Thymus (tissue), 11 donors: ENCODE measurements around the gene DOCK3. TPM values are rescaled to one million over a fixed set of nuclear protein-coding genes. Genes with fewer than 3 reads are reported as not detected.

Experiments
- DNase-seq, 9 donors: peaks; one replicate each; pipeline ENCODE4 v3.0.0-alpha.2; 2013; ENCODE audit warnings: low spot score in 9 of 9, low read depth in 6 of 9, missing footprints in 1 of 9
- H3K27ac ChIP-seq, 2 donors: one replicate each; pipeline ENCODE4 v1.5.1; 2013; ENCODE audit warnings: control low read depth in 1 of 2, low read depth in 1 of 2, low read length in 1 of 2, mild to moderate bottlenecking in 1 of 2, moderate library complexity in 1 of 2
- H3K27me3 ChIP-seq, 2 donors: one replicate each; pipeline ENCODE4 v1.5.1; 2013; ENCODE audit warnings: low read length in 1 of 2; ENCODE audit not compliant: control insufficient read depth in 2 of 2, insufficient read depth in 1 of 2
- H3K36me3 ChIP-seq, 2 donors: one replicate each; pipeline ENCODE4 v1.5.1; 2013; ENCODE audit warnings: low read length in 1 of 2, mild to moderate bottlenecking in 1 of 2, moderate library complexity in 1 of 2; ENCODE audit not compliant: control insufficient read depth in 2 of 2, insufficient read depth in 2 of 2
- H3K4me1 ChIP-seq, 2 donors: one replicate each; pipeline ENCODE4 v1.5.1; 2013; ENCODE audit warnings: low read length in 2 of 2; ENCODE audit not compliant: control insufficient read depth in 2 of 2, insufficient read depth in 2 of 2
- H3K4me3 ChIP-seq, 2 donors: one replicate each; pipeline ENCODE4 v1.5.1; 2013; ENCODE audit warnings: low read length in 2 of 2, control low read depth in 1 of 2, mild to moderate bottlenecking in 1 of 2
- H3K9me3 ChIP-seq, 2 donors: one replicate each; pipeline ENCODE4 v1.5.1; 2013; ENCODE audit warnings: low read length in 1 of 2, mild to moderate bottlenecking in 1 of 2; ENCODE audit not compliant: control insufficient read depth in 2 of 2, insufficient read depth in 1 of 2
- WGBS: extraction: QIAGEN DNeasy Blood & Tissue Kit; methylation state at CpG from one replicate; pipeline ENCODE4 v1.1.7; 2013; 5-methylcytosine and 5-hydroxymethylcytosine counted together
- polyA plus RNA-seq: library from polyadenylated mRNA; stranded (reverse); fragments of 200-250 nt; gene quantifications from one replicate; pipeline ENCODE4 v1.2.3, GENCODE V29; 2013
- total RNA-seq: library from RNA; stranded (reverse); fragments of 120-200 nt; gene quantifications from one replicate; pipeline ENCODE4 v1.2.4, GENCODE V29; 2013
- donor health status: healthy.

Gene DOCK3
- total and polyA plus RNA-seq, 2 donors = 0.05 to 0.21 TPM

GRCh38 chr3:51137715-51138114 is 463.0 kb downstream of the DOCK3 start:
- Histone ChIP-seq H3K4me3 (no peak overlapping the region), H3K36me3 (no peaks in the 10 kb centered on the region), H3K27me3 (no peaks in the 10 kb centered on the region), H3K4me1 (no peaks in the 10 kb centered on the region), H3K9me3 (no peaks in the 10 kb centered on the region), H3K27ac (no peak overlapping the region)
- DNase-seq = no peak
- WGBS = 92% methylated on average over 1 of the region's 1 CpG

DNA sequence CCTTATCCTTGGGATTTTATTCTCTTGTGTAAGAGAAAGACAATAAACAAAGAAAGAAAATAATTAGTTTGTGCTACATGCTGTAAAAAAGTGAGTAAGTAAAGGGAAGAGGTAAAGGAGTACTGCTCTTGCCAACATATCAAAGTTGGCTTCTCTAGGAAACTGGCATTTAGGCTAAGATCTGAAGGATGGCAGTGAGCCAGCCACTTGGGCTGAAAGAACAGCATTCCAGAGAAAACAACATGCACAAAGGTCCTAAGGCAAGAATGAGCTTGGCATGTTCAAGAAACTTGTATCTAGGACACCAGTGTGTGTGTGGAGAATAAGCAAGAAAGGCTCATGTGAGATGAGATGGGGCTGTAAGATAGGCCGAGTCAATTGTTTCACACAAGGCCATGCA is 464.9 kb downstream of the DOCK3 start:
- no peaks in the 10 kb centered on the region for H3K36me3 ChIP-seq
- no peak overlapping the region for H3K27ac ChIP-seq
- no peaks in the 10 kb centered on the region for H3K9me3 ChIP-seq
- 94% methylated on average over 1 of the region's 1 CpG for WGBS
- no peaks in the 10 kb centered on the region for H3K27me3 ChIP-seq
- DNase-seq = no peak
- no peaks in the 10 kb centered on the region for H3K4me1 ChIP-seq
- no peak overlapping the region for H3K4me3 ChIP-seq

GRCh38 chr3:51141573-51141972 is 466.8 kb downstream of the DOCK3 start:
- no peaks in the 10 kb centered on the region for H3K27me3 ChIP-seq
- DNase-seq = no peak
- 65% methylated on average over 2 of the region's 2 CpGs for WGBS

GRCh38 chr3:51145811-51146585 is 471.3 kb downstream of the DOCK3 start:
- no peaks in the 10 kb centered on the region for H3K4me1 ChIP-seq
- no peaks in the 10 kb centered on the region for H3K36me3 ChIP-seq
- 93% methylated on average over 8 of the region's 8 CpGs for WGBS
- H3K9me3 ChIP-seq = no peaks in the 10 kb centered on the region
- H3K27me3 ChIP-seq = no peaks in the 10 kb centered on the region
- no peak overlapping the region for H3K27ac ChIP-seq
- no peak for DNase-seq
- H3K4me3 ChIP-seq = no peak overlapping the region

More at GRCh38 chr3:51141573-51141972, 466.8 kb downstream of the DOCK3 start:
- Histone ChIP-seq H3K4me3 (no peak overlapping the region), H3K36me3 (no peaks in the 10 kb centered on the region), H3K4me1 (no peaks in the 10 kb centered on the region), H3K27ac (no peak overlapping the region), H3K9me3 (no peaks in the 10 kb centered on the region)

- DNase-seq = no peak
- Histone ChIP-seq H3K27ac (no peak overlapping the region), H3K36me3 (no peaks in the 10 kb centered on the region), H3K27me3 (no peaks in the 10 kb centered on the region), H3K4me3 (no peak overlapping the region), H3K4me1 (no peaks in the 10 kb centered on the region), H3K9me3 (no peaks in the 10 kb centered on the region)
- WGBS = 97% methylated on average over 2 of the region's 2 CpGs
Observed at GRCh38 chr3:51146781-51147180, 472.1 kb downstream of the DOCK3 start.

DNA sequence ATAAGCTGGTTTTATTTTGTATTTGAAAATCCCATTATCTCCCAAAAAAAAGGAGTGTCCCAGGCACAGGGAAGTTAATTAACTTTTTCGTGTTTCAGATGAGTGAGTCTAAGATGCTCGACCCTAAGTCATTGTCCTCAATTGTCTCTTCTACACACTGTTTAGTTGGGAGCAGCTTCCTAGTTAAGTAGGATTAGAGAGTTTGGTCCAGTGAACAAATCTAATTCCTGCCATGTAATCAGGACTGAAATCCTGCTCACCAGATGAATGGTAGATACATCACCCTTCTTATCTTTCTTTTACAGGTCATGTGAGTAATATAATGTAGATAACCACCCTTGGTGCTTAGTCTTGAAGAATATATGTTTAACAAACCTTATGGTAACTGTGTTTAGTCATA is 481.4 kb downstream of the DOCK3 start:
- Histone ChIP-seq H3K4me3 (no peak overlapping the region), H3K36me3 (no peaks in the 10 kb centered on the region), H3K4me1 (no peaks in the 10 kb centered on the region), H3K27ac (no peak overlapping the region), H3K9me3 (no peaks in the 10 kb centered on the region), H3K27me3 (no peaks in the 10 kb centered on the region)
- no peak for DNase-seq
- 95% methylated on average over 2 of the region's 2 CpGs for WGBS

- no peaks in the 10 kb centered on the region for H3K4me1 ChIP-seq
- no peaks in the 10 kb centered on the region for H3K9me3 ChIP-seq
- H3K27me3 ChIP-seq = no peaks in the 10 kb centered on the region
- no peak overlapping the region for H3K27ac ChIP-seq
- no peak for DNase-seq
- no peaks in the 10 kb centered on the region for H3K36me3 ChIP-seq
- no peak overlapping the region for H3K4me3 ChIP-seq
- 96% methylated on average over 1 of the region's 1 CpG for WGBS
Observed at GRCh38 chr3:51163051-51163450, 488.3 kb downstream of the DOCK3 start.

DNA sequence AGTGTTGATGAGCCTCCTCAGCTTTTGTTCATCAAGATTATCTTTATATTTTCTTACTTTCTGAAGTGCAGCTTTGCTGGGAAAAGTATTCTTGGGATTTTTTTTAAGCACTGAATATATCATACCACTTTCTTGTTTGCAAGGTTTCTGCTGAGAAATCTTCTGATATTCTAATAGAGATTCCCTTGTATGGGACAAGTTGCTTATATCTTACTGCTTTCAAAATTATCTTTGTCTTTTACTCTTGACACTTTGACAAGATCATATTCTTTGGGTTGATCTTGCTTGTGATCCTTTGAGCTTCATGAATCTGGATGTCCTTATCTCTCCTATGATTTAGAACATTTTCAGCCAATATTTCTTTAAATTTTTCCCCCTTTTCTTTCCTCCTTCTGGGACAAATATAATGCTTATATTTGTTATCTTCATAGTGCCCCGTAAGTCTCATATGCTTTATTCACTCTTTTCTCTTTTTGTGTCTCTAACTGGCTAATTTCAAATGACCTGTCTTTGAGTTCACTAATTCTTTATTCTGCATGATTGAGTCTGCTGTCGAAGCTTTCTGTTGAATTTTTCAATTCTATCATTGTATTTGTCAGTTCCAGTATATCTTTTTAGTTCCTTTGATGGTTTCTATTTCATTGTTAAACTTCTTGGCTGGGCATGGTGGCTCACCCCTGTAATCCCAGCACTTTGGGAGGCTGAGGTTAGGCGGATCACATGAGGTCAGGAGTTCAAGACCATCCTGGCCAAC is 499.0 kb downstream of the DOCK3 start:
- Histone ChIP-seq H3K9me3 (peaks cover 0 to 13% of the 10 kb centered on the region in 2 donors), H3K27me3 (no peaks in the 10 kb centered on the region), H3K4me1 (no peaks in the 10 kb centered on the region), H3K27ac (no peak overlapping the region), H3K4me3 (no peak overlapping the region), H3K36me3 (no peaks in the 10 kb centered on the region)
- 95% methylated on average over 3 of the region's 3 CpGs for WGBS
- no peak for DNase-seq

- Histone ChIP-seq H3K9me3 (peaks cover 0 to 13% of the 10 kb centered on the region in 2 donors), H3K27me3 (no peaks in the 10 kb centered on the region), H3K4me3 (no peak overlapping the region), H3K4me1 (no peaks in the 10 kb centered on the region), H3K27ac (no peak overlapping the region), H3K36me3 (no peaks in the 10 kb centered on the region)
- DNase-seq = no peak
Observed at GRCh38 chr3:51176923-51177322, 502.2 kb downstream of the DOCK3 start.
